Measurements from ENCODE around the gene LY6G6F. TPM values are rescaled to one million over a fixed set of nuclear protein-coding genes. Genes with fewer than 3 reads are reported as not detected.

Gene LY6G6F
- total and polyA plus RNA-seq, 2 of the 13 experiments (the other 11 are each of a cell fraction or from before 2014, with no cell fraction given), result not detected

DNA sequence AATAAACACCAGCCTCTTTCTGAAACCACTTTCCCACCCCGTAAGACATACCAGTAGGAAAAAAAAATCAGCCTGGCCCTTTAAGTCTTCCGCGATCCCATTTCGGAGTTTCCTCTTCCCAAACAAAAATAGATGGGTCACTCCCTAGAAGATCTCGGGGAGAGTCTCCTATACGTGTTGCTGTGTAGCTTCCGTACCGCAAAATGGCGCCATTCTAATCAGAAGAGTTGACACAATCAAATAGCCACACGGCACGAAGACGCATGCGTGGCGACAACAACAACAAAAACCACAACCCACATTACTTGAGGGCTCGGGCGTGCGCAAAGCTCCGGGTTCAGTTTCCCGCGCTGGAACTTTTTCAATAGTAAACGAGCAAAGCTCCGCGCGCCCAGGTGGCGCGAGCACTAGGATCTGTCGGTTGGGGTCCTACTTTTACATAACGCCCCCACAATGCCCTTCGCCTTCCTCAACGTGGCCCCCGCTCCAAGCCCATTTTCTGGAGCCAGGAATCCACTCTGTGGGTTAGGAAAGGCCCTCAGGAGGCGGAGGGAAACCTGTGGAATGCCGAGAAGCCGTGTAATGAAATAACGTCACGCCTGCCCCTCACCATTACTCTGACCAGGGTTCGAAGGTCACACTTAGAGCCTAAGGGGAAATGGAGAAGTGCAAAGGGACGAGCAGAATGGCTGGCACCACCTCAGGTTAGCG lies 41.7 kb upstream of the LY6G6F start, which contains the start of gene GPANK1 (continued):
- TF ChIP-seq MTF2 (CRISPR knock-in tag; IDR thresholded peaks at IDR 0.05; ENCODE audit: borderline replicate concordance) (0 out of 2 replicates have a peak, but pooled peaks have one; percentile 67), ZNF101 (CRISPR knock-in tag; IDR thresholded peaks at IDR 0.05; ENCODE audit: borderline replicate concordance, low read depth) (no peak), ZNF546 (CRISPR knock-in tag; conservative IDR thresholded peaks at IDR 0.05) (peak; percentile 92), ZNF747 (CRISPR knock-in tag; IDR thresholded peaks at IDR 0.05; ENCODE audit: borderline replicate concordance) (peak; percentile 55; the same call in 1 of the 2 replicates), SMARCC2 (IDR thresholded peaks at IDR 0.05) (no peak), BHLHE40 (IDR thresholded peaks at IDR 0.05; ENCODE audit: low read length) (peak; percentile 23; the same call in 1 of the 2 replicates), SP2 (CRISPR knock-in tag; IDR thresholded peaks at IDR 0.05) (0 out of 2 replicates have a peak, but pooled peaks have one; percentile 0), DMAP1 (CRISPR knock-in tag; IDR thresholded peaks at IDR 0.05) (0 out of 2 replicates have a peak, but pooled peaks have one; percentile 61), ZNF605 (CRISPR knock-in tag; IDR thresholded peaks at IDR 0.05) (peak; percentile 85), CBFB (CRISPR knock-in tag; IDR thresholded peaks at IDR 0.05) (peak; percentile 93)
- TF ChIP-seq, protein P1, sequence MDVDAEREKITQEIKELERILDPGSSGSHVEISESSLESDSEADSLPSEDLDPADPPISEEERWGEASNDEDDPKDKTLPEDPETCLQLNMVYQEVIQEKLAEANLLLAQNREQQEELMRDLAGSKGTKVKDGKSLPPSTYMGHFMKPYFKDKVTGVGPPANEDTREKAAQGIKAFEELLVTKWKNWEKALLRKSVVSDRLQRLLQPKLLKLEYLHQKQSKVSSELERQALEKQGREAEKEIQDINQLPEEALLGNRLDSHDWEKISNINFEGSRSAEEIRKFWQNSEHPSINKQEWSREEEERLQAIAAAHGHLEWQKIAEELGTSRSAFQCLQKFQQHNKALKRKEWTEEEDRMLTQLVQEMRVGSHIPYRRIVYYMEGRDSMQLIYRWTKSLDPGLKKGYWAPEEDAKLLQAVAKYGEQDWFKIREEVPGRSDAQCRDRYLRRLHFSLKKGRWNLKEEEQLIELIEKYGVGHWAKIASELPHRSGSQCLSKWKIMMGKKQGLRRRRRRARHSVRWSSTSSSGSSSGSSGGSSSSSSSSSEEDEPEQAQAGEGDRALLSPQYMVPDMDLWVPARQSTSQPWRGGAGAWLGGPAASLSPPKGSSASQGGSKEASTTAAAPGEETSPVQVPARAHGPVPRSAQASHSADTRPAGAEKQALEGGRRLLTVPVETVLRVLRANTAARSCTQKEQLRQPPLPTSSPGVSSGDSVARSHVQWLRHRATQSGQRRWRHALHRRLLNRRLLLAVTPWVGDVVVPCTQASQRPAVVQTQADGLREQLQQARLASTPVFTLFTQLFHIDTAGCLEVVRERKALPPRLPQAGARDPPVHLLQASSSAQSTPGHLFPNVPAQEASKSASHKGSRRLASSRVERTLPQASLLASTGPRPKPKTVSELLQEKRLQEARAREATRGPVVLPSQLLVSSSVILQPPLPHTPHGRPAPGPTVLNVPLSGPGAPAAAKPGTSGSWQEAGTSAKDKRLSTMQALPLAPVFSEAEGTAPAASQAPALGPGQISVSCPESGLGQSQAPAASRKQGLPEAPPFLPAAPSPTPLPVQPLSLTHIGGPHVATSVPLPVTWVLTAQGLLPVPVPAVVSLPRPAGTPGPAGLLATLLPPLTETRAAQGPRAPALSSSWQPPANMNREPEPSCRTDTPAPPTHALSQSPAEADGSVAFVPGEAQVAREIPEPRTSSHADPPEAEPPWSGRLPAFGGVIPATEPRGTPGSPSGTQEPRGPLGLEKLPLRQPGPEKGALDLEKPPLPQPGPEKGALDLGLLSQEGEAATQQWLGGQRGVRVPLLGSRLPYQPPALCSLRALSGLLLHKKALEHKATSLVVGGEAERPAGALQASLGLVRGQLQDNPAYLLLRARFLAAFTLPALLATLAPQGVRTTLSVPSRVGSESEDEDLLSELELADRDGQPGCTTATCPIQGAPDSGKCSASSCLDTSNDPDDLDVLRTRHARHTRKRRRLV (CRISPR knock-in tag; IDR thresholded peaks at IDR 0.05), result peak; percentile 99
- TF ChIP-seq, protein P2, sequence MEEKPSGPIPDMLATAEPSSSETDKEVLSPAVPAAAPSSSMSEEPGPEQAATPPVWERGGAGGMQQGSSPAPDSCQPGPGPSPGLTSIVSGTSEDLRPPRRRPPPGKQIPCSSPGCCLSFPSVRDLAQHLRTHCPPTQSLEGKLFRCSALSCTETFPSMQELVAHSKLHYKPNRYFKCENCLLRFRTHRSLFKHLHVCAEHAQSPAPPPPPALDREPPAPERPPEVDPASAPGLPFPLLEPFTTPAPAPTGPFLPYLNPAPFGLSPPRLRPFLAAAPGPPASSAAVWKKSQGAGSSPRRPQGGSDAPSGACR (CRISPR knock-in tag; IDR thresholded peaks at IDR 0.05), result peak; percentile 83; the same call in 1 of the 2 replicates
- TF ChIP-seq, protein P3, sequence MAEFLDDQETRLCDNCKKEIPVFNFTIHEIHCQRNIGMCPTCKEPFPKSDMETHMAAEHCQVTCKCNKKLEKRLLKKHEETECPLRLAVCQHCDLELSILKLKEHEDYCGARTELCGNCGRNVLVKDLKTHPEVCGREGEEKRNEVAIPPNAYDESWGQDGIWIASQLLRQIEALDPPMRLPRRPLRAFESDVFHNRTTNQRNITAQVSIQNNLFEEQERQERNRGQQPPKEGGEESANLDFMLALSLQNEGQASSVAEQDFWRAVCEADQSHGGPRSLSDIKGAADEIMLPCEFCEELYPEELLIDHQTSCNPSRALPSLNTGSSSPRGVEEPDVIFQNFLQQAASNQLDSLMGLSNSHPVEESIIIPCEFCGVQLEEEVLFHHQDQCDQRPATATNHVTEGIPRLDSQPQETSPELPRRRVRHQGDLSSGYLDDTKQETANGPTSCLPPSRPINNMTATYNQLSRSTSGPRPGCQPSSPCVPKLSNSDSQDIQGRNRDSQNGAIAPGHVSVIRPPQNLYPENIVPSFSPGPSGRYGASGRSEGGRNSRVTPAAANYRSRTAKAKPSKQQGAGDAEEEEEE (CRISPR knock-in tag; IDR thresholded peaks at IDR 0.05; ENCODE audit: borderline replicate concordance), result peak; percentile 77
- TF ChIP-seq, protein P4, sequence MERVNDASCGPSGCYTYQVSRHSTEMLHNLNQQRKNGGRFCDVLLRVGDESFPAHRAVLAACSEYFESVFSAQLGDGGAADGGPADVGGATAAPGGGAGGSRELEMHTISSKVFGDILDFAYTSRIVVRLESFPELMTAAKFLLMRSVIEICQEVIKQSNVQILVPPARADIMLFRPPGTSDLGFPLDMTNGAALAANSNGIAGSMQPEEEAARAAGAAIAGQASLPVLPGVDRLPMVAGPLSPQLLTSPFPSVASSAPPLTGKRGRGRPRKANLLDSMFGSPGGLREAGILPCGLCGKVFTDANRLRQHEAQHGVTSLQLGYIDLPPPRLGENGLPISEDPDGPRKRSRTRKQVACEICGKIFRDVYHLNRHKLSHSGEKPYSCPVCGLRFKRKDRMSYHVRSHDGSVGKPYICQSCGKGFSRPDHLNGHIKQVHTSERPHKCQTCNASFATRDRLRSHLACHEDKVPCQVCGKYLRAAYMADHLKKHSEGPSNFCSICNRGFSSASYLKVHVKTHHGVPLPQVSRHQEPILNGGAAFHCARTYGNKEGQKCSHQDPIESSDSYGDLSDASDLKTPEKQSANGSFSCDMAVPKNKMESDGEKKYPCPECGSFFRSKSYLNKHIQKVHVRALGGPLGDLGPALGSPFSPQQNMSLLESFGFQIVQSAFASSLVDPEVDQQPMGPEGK (CRISPR knock-in tag; IDR thresholded peaks at IDR 0.05), result peak; percentile 80
- TF ChIP-seq, protein P5, sequence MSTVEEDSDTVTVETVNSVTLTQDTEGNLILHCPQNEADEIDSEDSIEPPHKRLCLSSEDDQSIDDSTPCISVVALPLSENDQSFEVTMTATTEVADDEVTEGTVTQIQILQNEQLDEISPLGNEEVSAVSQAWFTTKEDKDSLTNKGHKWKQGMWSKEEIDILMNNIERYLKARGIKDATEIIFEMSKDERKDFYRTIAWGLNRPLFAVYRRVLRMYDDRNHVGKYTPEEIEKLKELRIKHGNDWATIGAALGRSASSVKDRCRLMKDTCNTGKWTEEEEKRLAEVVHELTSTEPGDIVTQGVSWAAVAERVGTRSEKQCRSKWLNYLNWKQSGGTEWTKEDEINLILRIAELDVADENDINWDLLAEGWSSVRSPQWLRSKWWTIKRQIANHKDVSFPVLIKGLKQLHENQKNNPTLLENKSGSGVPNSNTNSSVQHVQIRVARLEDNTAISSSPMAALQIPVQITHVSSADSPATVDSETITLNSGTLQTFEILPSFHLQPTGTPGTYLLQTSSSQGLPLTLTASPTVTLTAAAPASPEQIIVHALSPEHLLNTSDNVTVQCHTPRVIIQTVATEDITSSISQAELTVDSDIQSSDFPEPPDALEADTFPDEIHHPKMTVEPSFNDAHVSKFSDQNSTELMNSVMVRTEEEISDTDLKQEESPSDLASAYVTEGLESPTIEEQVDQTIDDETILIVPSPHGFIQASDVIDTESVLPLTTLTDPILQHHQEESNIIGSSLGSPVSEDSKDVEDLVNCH (CRISPR knock-in tag; IDR thresholded peaks at IDR 0.05), result no peak
